Tibial nerve (tissue), 4 donors: Measurements from ENCODE around the gene LSAMP.

Experiments used
- CTCF ChIP-seq, 5 experiments: fragments of 200-600 bp in 3 of 5; fragments of 450-650 bp in 2 of 5; sonication (generic) in 3 of 5; IDR thresholded peaks; one replicate each; pipeline ENCODE4 v1.5.1; 2016 to 2019; ENCODE audit warnings: antibody characterized with exemption in 5 of 5, mild to moderate bottlenecking in 3 of 5, moderate library complexity in 2 of 5
- EP300 ChIP-seq, 2 donors: sonication (generic); formaldehyde crosslinking; IDR thresholded peaks; one replicate each; pipeline ENCODE4 v1.6.1; 2017; ENCODE audit warnings: antibody characterized with exemption in 2 of 2, mild to moderate bottlenecking in 1 of 2
- POLR2A ChIP-seq, 2 donors: fragments of 450-650 bp; IDR thresholded peaks; one replicate each; pipeline ENCODE4 v1.6.1; 2017; ENCODE audit warnings: antibody characterized with exemption in 2 of 2, mild to moderate bottlenecking in 2 of 2, moderate library complexity in 2 of 2

DNA sequence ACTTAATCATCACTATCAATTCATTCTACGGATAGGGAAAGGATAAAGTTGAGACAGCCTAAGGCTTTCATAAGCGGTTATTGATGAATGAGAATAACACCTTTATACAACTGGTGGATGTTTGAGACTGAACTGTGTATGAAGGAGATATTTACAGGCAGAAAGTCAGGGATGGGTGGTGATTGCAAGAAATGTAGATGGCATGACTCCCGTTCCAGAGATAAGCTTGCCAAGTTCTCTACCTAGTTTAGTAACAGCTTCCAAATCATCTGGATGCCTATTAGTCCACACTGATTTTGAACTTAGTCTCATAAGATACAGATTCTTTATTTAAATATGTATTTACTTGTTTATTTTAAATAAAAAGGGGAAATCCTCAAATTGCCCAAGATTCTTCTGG lies 463.2 kb downstream of the LSAMP start:
- TF ChIP-seq POLR2A (IDR thresholded peaks at IDR 0.05) (no peak), CTCF (IDR thresholded peaks at IDR 0.05) (no peak), EP300 (IDR thresholded peaks at IDR 0.05) (no peak)
